Common myeloid progenitor, CD34-positive (primary cell): ENCODE results near the gene TNFRSF18.

Experiments
- CTCF ChIA-PET: fragments of 350-600 bp; sonication (Branson Sonifier 250); formaldehyde crosslinking; loops from one replicate; lab custom pipeline; 2021; ENCODE audit warnings: antibody characterized with exemption; lab: Charles Lee
- POLR2A ChIA-PET: fragments of 350-600 bp; sonication (Branson Sonifier 250); formaldehyde crosslinking; loops from one replicate; lab custom pipeline; 2021; ENCODE audit warnings: antibody characterized with exemption; lab: Charles Lee
- DNase-seq, 3 donors: peaks; one replicate each; pipeline versions ENCODE4 v3.0.0 to v3.0.0-alpha.2; 2013
- H3K27ac ChIP-seq, 2 experiments: 1 replicate in 1 of 2; 2 replicates in 1 of 2; pipeline ENCODE4 v1.7.0; 2013; ENCODE audit warnings: inconsistent platforms in 2 of 2, low read length in 2 of 2, mild to moderate bottlenecking in 2 of 2, low read depth in 1 of 2, moderate library complexity in 1 of 2; ENCODE audit not compliant: severe bottlenecking in 2 of 2, insufficient read depth in 1 of 2, poor library complexity in 1 of 2
- H3K27me3 ChIP-seq, 5 experiments: replicated peaks in 2 of 5; 1 replicate in 3 of 5; 2 replicates in 2 of 5; pipeline versions ENCODE4 v1.6.1 to v1.7.0; 2013; ENCODE audit warnings: low read length in 4 of 5, mild to moderate bottlenecking in 2 of 5, moderate library complexity in 2 of 5, inconsistent platforms in 1 of 5; ENCODE audit not compliant: insufficient read depth in 5 of 5, control insufficient read depth in 4 of 5
- H3K36me3 ChIP-seq, 4 experiments: 1 replicate in 2 of 4; 2 replicates in 2 of 4; pipeline versions ENCODE4 v1.6.1 to v1.7.0; 2013; ENCODE audit warnings: low read length in 3 of 4, control low read depth in 1 of 4, mild to moderate bottlenecking in 1 of 4; ENCODE audit not compliant: control insufficient read depth in 4 of 4, insufficient read depth in 4 of 4
- H3K4me1 ChIP-seq, 4 experiments: 1 replicate in 3 of 4; 2 replicates in 1 of 4; pipeline versions ENCODE4 v1.6.1 to v1.7.1; 2013; ENCODE audit warnings: low read length in 3 of 4, mild to moderate bottlenecking in 3 of 4, control low read depth in 1 of 4, inconsistent platforms in 1 of 4, moderate library complexity in 1 of 4; ENCODE audit not compliant: control insufficient read depth in 4 of 4, insufficient read depth in 4 of 4; ENCODE audit errors: control extremely low read depth in 1 of 4
- H3K4me3 ChIP-seq, 7 experiments: 1 replicate in 4 of 7; 2 replicates in 3 of 7; pipeline versions ENCODE4 v1.5.1 to v1.7.0; 2013; ENCODE audit warnings: mild to moderate bottlenecking in 7 of 7, low read length in 6 of 7, moderate library complexity in 6 of 7, inconsistent platforms in 2 of 7, low read depth in 2 of 7, control low read depth in 1 of 7; ENCODE audit not compliant: insufficient read depth in 4 of 7, control insufficient read depth in 1 of 7; ENCODE audit errors: extremely low read depth in 1 of 7
- H3K9me3 ChIP-seq, 5 experiments: 1 replicate in 4 of 5; 2 replicates in 1 of 5; pipeline versions ENCODE4 v1.6.1 to v1.7.1; 2013; ENCODE audit warnings: low read length in 4 of 5, mild to moderate bottlenecking in 2 of 5, inconsistent platforms in 1 of 5, low read depth in 1 of 5, moderate library complexity in 1 of 5; ENCODE audit not compliant: control insufficient read depth in 4 of 5, insufficient read depth in 2 of 5; ENCODE audit errors: control extremely low read depth in 1 of 5
- WGBS: methylation state at CpG from one replicate; pipeline ENCODE4 v1.1.5; 2013; ENCODE audit not compliant: insufficient coverage; 5-methylcytosine and 5-hydroxymethylcytosine counted together

Gene TNFRSF18

GRCh38 chr1:1205769-1206375 is 520 bp downstream of the TNFRSF18 start:
- Histone ChIP-seq H3K4me3 (peak overlapping the region in 5 of 7 experiments; percentile 19 to 70 (median 54)), H3K36me3 (peaks cover 0 to 7% (median 0%) of the 10 kb centered on the region in 4 experiments), H3K27ac (no peak overlapping the region), H3K9me3 (no peaks in the 10 kb centered on the region), H3K27me3 (peaks cover 0 to 21% (median 3%) of the 10 kb centered on the region in 5 experiments), H3K4me1 (peaks cover 0 to 76% (median 55%) of the 10 kb centered on the region in 4 experiments)
- CTCF ChIA-PET, result interaction anchor here (0.6 to 2.3 kb wide), 5 partner anchors 27 to 92 kb away, joined by 3 to 6 read pairs (median 4); partner anchors contain the start of gene TTLL10
- no peak for DNase-seq
- POLR2A ChIA-PET, result no interaction called here
- WGBS, result 18% methylated on average over 26 of the region's 31 CpGs

GRCh38 chr1:1204998-1205768 is 1.2 kb downstream of the TNFRSF18 start:
- peaks cover 0 to 76% (median 59%) of the 10 kb centered on the region in 4 experiments for H3K4me1 ChIP-seq
- CTCF ChIA-PET, result interaction anchor here (0.7 to 2.3 kb wide), 4 partner anchors 12 to 47 kb away, joined by 3 to 6 read pairs (median 4); partner anchors contain the start of gene TTLL10
- H3K36me3 ChIP-seq, result peaks cover 0 to 7% (median 0%) of the 10 kb centered on the region in 4 experiments
- no peaks in the 10 kb centered on the region for H3K9me3 ChIP-seq
- H3K4me3 ChIP-seq, result peak overlapping the region in 2 of 7 experiments; percentile 64 to 70
- no peak overlapping the region for H3K27ac ChIP-seq
- no peak for DNase-seq
- POLR2A ChIA-PET, result no interaction called here
- peaks cover 0 to 21% (median 3%) of the 10 kb centered on the region in 5 experiments for H3K27me3 ChIP-seq
- WGBS, result 97% methylated on average over 17 of the region's 19 CpGs

GRCh38 chr1:1204425-1204920 is 1.9 kb downstream of the TNFRSF18 start:
- H3K27ac ChIP-seq, result no peak overlapping the region
- POLR2A ChIA-PET, result no interaction called here
- H3K9me3 ChIP-seq, result no peaks in the 10 kb centered on the region
- 100% methylated on average over 4 of the region's 8 CpGs for WGBS
- no peak for DNase-seq
- H3K27me3 ChIP-seq, result peaks cover 0 to 21% (median 3%) of the 10 kb centered on the region in 5 experiments
- CTCF ChIA-PET, result interaction anchor here (0.7 kb wide), 1 partner anchor 12 kb away, joined by 3 read pairs; no protein-coding TSS in a partner anchor
- peaks cover 0 to 7% (median 0%) of the 10 kb centered on the region in 4 experiments for H3K36me3 ChIP-seq
- H3K4me3 ChIP-seq, result peak overlapping the region in 1 of 7 experiments; percentile 70
- H3K4me1 ChIP-seq, result peaks cover 0 to 77% (median 59%) of the 10 kb centered on the region in 4 experiments

- Histone ChIP-seq H3K4me3 (no peak overlapping the region), H3K27ac (no peak overlapping the region), H3K36me3 (peaks cover 0 to 7% (median 0%) of the 10 kb centered on the region in 4 experiments), H3K9me3 (no peaks in the 10 kb centered on the region), H3K27me3 (peaks cover 0 to 21% (median 3%) of the 10 kb centered on the region in 5 experiments), H3K4me1 (peaks cover 0 to 77% (median 59%) of the 10 kb centered on the region in 4 experiments)
- ChIA-PET CTCF (no interaction called here), POLR2A (no interaction called here)
- DNase-seq, result no peak
- WGBS, result 93% methylated on average over 49 of the region's 49 CpGs
Measured at GRCh38 chr1:1203561-1204424, 2.6 kb downstream of the TNFRSF18 start.

- Histone ChIP-seq H3K4me1 (peaks cover 0 to 78% (median 53%) of the 10 kb centered on the region in 4 experiments), H3K36me3 (peaks cover 0 to 7% (median 0%) of the 10 kb centered on the region in 4 experiments), H3K27ac (no peak overlapping the region), H3K9me3 (no peaks in the 10 kb centered on the region), H3K27me3 (peaks cover 0 to 21% (median 3%) of the 10 kb centered on the region in 5 experiments), H3K4me3 (no peak overlapping the region)
- ChIA-PET CTCF (no interaction called here), POLR2A (no interaction called here)
- WGBS, result 87% methylated on average over 18 of the region's 27 CpGs
- DNase-seq, result no peak
Measured at GRCh38 chr1:1202831-1203560, 3.4 kb downstream of the TNFRSF18 start.
